GM19023 (cell line): ENCODE measurements around the gene AKT1.
"Not testable (repeated sequence)": the region's sequence is repeated elsewhere in the genome, so short reads cannot be mapped to it uniquely, and the experiment has no call there.

Experiments used
- ATAC-seq: cut with Tn5 transposase; IDR thresholded peaks from one replicate; pipeline ENCODE4 v1.9.1; 2021; ENCODE audit warnings: mild to moderate bottlenecking, moderate library complexity; ENCODE audit not compliant: unreplicated experiment

Gene AKT1

DNA sequence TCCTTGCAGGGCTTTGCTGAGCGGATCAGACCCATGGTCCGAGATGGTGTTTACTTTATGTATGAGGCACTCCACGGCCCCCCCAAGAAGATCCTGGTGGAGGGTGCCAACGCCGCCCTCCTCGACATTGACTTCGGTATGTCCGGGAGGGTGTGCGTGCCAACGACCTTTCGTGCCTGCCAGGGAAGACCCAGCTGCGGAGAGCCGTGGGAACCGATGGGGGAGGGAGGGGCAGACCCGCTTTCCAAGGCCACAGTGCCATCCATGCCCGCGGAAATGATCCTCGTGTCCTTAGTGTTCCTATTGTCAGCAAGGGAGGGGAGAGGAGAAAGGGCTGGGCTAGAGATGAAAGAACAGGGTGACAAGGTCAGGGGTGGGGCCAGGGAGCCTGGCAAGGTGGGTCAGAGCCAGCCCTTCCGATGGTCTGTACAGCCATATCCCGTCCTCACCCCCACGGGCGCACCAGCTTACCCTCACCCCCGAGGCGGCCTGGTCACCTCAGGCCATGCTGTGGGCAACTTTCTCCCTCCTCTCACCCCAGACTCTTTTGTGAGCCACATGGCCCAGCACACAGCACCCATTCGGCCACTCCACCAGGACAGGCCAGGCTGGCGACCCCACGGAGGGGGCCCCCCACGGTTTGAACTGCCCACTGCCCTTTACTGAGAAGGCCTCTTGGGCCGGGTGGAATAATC is 54.3 kb downstream of the AKT1 start:
- no peak for ATAC-seq

DNA sequence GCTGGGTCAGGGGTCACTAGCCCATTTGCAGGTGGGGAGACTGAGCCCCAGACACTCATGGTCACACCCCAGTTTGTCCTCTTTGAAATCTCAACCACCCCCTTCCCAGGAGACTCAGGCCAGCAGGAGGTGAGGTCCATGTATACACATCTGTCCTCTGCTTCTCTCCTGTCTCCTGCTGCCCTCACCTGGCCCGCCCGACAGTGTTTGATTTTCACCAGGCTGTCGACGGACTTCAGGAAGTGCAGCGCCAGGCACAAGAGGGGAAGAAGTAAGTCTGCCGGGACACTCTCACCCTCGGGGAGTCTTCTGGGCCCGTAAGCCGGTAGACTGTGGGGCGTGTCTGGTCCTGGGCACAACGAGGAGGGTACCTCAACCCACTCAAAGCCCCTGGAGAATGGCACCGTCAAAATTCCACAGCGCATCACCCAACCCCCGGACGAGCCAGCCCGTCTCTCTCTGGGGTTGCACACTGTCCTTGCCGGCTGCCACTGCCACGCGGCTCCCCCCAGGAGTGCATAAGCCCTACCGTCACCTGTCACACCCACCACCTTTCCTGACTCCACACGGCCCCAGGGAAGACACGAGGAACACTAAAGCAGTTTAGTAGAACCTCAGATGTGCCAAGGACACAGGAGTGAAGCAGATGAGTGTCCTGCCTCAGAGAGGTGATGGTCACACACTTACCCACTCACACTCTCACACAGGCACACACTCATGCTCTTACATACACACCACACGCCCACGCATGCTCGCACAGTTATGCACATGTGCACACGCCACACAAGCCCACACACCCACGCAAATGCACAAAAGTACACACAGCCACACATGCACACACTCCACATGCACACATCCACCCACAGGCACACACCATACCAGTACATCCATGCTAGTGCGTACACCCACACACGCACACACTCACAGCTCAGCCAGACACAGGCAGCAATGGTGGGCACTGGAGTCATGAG is 55.7 kb downstream of the AKT1 start:
- ATAC-seq, result no peak

DNA sequence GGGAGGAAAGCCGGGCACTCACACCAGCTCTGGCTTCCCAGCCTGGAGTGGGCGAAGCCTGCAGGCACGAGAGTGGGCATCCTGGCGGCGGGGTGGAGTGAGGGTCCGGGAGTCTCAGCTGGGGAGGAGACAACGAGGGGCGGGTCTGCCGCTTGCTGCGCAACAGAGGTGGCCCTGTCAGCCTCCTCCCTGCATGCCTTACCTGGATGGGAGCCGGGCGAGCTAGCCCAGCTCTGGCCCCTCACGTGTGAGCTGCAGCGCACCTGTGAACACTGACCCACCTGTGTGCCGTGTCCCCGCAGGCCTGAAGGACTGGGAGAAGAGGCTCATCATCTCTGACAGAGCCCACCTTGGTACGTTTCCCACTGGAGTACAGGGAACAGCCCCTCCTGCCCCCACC is 56.5 kb downstream of the AKT1 start:
- no peak for ATAC-seq

DNA sequence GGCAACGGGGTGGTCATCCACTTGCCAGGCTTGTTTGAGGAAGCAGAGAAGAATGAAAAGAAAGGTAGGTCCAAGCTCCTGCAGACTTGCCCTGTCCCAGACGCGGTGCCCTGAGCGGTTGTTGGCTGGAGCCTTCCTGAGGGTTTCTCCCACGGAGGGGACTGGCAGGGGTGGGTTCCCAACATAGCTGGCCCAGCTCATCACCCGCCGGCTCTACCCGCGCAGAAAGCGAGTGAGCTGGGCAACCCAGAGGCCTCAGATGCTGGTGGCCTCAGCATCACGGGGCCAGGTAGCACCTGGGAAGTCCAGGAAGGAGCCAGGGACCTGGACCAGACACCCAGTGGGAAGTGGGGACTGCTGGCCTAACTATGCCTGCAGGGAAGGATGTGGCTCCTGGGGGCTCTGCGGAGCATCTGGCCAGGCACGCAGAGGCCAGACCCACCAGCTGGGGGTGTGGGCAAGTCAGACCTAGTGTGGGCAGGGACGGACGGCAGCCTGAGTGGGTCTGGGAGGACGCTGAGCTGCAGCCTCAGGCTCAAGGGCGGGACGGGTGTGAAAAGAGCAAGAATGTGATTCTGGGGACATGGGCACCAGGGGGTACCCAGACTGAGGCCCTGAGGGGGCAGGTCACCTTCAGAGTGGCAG is 57.1 kb downstream of the AKT1 start:
- ATAC-seq, result no peak

DNA sequence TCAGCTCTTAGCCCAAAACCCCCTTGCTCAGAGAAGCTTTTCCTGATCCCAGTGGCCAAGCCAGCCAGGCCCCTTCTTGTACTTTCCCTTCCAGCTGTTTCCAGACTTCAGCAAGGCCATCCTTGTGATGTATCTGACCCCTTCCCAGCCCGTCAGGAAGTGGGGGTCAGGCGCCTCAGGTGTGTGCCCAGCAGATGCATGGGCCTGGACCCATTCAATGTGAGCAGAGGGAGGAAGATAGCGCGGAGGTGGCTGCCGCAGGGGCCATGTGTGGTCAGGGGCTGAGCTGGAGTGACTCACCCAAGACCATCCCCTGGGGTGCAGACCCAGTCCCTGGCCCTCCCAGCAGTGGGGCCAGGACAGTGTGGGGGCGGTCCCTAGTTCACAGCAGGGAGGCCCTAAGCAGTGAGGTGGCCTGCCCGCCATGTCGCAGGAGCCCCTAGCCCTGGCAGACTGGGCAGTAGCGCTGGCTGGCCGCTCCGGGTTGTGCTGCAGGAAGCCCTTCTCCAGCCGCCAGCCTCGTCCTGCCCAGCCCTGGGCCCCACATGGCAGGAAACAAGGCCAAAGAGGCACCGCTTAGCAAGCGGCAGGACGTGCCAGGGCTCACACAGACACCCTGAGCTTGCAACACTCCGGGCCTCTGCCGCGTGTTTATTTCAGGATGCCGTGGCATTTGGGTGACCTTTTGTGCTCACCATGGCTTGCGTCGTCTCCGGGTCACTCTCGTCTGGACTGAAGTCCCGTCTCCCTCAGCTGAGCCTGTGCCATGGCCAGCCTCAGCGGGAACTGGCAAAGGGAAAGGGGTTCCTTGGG is 59.5 kb downstream of the AKT1 start:
- no peak for ATAC-seq

DNA sequence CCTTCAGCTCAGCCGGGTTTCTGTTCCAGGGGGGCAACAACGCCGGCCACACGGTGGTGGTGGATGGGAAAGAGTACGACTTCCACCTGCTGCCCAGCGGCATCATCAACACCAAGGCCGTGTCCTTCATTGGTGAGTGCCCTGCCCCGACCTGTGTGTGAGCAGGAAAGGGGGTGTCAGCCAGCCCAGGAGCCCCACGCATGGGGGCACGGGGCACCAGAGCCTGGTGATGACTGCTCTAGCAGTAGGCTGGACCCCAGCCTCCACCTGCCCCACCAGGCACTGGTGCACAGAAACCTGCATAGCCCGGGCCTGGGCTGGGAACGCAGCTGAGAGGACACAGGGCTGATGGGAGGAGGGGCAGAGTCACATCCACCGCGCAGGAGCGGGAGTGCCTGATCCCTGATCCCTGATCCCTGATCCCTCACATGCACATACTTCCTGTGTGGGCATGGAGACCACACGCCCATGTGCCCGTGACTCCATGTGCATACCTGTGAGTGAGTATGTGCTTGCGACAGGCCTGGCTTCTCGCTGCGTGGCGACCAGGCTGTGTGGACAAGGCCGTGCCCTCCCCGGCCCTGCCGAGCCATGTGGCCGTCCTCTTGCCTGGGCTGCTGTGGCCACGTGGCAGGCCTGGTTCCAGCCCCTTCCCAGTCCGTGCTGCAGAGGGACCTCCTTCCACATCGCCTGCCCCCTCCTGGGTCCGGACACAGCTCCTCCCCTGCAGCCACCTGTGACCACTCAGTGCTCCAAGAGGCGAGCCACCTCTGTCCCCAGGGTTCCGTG is 60.4 kb downstream of the AKT1 start:
- no peak for ATAC-seq

DNA sequence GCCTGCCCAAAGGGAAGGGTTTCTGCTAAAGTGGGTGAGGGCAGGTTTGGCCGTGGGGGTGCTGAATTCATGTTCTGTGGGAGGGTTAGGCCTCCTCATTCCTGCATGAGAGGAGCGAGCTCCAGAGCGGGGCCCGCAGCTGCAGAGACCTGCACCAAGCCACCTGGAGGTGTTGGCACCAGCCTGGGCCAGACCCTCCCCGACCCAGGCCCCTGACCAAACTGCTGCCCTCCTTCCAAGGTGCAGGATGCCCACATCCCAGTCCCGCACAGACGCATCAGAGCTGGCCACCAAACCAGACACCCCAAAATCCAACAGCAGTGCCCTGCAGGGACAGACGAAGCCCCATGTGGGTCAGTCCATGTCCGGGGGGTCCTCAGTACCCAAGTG is 61.0 kb downstream of the AKT1 start:
- ATAC-seq, result no peak

DNA sequence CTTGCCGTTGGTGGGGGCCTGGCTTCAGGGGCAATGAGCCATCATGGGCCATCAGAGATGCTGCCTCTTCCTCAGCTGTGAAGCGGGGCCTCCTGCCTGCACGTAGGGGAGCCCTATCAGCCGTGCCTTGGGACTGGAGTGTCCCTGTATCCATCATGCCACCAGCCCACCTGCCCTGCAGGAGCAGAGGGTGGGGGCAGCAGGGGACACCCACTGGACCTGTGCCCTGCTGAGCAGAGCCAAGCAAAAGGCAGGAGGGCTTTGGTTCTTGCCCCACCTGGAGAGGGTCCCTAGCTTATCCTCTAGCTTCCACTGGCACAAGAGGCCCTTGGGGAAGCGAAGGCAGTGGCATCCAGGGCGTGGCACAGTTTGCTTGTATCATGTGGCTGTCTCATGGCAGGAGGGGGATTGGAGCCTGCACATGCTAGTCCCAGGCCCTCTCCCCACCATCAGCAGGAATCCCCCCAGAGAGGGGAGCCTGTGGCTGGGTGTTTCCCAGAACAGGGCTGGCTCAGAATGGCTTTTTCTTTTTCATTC is 61.4 kb downstream of the AKT1 start:
- no peak for ATAC-seq

DNA sequence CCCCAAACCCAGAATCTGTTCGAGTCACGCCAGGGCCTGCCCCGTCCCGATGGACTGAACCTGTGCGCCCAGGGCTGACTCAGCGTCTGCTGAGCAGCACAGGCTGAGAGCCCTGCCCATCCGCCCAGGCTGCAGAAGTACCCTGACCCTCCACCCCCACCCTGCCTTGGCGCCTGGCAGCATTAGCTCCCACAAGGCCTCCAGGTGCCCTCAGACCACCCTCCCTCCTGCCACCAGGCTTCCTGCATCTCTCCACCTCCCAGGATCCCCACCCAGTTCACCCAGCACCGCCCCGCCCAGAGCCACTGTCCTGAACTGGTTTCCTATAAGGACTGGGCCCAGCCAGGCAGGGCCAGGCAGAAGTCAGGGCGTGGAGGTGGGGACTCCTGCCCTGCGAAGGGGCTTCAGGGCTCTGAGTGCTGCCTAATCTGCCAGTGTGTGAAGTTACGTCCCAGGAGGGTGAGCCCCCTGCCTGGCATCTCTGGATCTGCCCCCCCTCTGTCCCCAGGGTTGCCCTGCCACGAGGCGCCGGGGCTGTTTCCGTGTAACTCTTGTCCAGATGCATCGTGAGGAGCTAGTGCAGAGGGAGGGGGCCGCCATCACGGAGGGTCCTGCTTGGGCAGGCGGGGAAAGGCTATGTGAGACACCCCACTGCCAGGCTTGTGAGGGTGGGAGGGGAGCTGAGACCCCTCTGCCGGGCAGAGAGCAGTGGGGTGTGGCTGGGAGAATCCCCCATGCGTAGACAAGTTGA is 62.4 kb downstream of the AKT1 start:
- no peak for ATAC-seq

DNA sequence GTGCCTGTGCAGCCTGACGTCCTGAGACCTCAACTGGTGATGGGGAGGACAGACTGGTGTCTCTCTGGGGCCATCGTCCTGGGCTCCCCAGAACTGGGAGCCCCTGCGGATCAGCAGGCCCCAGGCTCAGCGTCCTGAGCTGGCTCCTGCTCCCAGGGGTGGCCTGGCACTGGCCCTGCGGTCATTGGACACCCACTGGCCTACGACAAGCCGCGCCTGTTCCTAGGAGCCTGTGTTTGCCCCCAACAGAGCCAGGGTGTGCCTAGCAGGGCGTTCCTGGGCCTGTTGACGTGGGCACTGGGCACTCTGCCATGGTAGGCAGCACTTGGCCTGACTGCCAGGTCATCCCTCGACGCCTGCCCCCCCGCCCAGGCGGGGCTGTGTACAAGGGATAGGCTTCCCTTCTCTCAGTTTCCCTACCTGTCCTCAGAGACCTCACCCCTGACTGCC is 63.2 kb downstream of the AKT1 start:
- no peak for ATAC-seq

DNA sequence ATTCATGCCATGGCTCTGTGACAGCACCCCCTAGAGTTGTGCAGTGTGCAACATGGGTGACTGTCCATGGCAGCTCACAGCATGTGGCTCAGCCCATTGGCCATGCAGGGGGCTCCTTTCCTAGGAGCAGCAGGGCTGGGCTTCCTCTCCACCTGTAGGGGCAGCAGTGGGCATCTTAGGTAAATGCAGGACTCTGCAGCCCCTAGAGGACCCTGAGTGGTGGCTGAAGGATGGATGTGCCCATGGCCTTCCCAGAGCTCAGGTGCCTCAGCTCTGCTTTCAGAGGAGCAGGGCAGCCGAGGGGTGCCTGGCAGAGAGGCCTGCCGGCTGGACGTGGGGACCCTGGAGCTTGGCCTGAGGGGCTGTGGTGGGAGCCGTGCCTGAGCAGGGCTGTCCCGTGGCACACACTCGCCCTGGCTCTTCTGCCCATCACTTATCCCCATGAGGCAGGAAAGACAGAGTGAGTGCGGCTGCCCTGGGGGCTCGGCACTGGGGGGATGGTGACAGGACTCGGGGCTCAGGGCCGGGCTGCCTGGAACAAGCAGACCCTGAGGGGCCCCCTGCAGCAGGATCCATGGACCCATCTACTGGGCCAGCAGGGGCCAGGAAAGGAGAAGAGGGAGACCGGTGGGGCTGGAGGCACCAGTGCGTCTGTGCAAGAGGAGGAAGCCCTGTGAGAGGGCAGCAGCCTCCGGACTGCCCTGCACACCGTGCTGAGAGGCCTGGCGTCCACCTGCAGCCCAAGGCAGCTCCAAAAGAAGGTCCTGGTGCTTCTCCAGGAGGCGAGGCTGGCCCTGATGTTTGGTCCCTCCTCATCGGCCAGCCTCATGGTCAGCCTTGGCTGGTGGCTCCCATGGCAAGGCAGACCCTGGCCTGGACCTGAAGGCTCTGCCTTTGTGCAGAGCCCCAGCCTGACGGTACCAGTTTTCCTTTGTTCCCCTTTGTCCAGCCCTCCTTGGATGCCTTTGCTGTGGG is 63.9 kb downstream of the AKT1 start:
- no peak for ATAC-seq

DNA sequence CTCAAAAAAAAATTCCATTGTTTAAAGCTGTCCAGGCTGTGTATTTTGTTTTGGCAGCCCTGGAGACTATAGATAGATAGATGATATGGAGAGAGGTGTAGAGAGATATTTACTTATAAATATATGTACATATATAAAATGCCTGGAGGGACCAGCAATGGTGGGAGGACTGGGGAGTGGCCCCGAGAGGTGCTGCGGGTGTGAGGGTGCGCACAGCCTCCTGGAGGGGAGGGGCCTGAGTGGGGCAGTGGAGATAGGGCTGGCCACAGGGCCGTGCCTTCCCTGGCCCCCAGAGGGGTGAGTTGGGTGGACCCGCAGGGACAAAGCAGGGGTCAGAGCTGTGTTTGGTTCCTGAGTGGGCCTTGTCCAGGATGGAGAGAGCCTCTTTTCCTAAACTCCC is 65.1 kb downstream of the AKT1 start:
- ATAC-seq, result no peak

DNA sequence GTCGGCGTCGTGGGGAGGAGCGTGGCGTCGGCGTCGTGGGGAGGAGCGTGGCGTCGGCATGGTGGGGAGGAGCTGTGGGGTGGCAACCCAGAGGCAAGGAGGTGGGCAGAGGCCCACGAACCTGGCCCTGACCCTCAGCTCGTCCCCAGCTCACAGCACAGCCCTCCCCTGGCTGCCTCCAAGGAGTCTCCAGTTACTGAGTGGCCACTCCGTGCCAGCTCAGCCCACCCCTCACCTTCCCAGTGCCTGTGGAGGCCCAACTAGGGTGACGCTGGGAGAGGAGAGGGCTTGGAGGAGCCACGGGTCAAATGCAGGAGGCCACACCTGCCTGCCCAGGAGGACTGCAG is 65.7 kb downstream of the AKT1 start:
- no peak for ATAC-seq

DNA sequence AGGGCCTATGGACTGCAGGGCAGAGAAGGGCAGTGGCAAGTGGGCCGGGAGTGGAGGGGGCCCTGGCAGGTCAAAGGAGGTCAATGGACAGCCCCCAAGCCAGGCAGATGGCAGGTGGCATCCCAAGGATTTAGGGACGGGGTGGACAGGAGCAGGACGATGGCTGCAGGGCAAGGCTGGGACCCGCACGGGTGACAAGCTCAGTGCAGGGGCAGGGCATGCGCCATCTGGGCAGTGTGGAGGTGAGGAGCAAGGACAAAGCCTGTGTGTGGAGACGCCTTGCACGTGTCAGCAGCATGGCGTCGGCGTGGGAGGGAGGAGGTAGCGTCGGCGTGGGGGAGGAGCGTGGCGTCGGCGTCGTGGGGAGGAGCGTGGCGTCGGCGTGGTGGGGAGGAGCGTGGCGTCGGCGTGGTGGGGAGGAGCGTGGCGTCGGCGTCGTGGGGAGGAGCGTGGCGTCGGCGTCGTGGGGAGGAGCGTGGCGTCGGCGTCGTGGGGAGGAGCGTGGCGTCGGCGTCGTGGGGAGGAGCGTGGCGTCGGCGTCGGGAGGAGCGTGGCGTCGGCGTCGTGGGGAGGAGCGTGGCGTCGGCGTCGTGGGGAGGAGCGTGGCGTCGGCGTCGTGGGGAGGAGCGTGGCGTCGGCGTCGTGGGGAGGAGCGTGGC is 66.2 kb downstream of the AKT1 start:
- not testable (repeated sequence) for ATAC-seq

DNA sequence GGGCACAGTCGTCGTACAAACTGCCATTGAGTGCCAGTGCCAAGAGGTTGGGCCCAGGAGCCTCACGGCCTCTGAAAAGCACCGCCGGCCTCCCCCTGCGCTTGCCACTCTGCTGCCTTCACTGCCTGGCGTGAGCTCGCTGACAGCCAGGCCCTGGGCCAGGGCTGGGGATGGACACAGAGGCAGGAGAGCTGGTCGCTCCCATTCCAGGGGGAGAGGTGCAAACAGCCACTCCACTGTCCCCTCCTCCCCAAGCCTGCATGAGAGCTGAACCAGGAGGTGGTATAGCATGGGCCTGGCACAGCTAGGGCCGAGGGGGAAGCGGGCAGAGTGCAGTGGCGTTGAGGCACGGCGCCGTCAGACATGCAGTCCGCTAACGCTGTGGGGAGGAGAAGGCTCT is 66.9 kb downstream of the AKT1 start:
- no peak for ATAC-seq

DNA sequence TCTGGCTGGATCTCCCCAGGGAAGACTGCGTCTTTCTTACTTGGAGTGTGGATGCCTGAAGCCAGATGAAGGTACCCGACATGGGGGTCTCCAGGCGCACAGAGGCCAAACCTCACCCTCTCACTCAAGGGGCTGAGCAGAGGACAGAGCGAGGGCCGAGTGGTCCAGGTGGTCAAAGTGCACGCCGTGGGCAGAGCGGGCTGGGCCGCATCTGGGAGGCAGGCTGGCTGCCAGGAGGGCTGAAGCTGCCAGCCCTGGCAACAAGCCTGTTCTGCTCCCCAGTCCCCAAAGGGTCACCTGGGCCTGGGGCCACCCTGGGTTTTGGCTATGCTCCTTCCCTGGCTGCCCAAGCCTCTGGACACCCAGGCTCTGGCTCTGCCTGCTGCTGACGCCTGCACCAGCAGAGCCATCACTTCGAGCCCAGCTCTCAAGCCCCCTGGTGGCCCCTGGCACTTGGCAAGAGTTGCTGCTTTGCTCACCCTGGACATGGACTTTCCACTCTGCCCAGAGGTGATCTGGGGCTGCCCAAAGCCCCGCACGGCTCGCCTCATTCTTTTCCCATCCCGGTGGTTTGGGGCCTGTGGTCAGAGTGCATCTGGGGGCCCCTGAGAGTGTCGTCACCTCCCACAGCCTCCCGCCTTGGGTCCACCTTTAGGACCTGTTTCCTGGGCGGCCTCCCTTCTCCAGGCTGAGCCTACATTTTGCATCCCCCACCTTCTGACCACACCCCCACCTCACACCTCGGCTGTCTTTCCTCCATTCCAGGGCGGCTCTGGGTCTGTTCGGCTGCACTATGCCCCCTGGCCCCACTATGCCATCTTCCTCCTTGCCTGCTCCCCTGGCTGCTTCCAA is 68.7 kb downstream of the AKT1 start:
- no peak for ATAC-seq
